Panc1 (cell line): Measurements from ENCODE around the gene MAP2K1. TPM values are rescaled to one million over a fixed set of nuclear protein-coding genes. Genes with fewer than 3 reads are reported as not detected.
"Not testable (repeated sequence)": the region's sequence is repeated elsewhere in the genome, so short reads cannot be mapped to it uniquely, and the experiment has no call there.

Source experiments
- ATAC-seq: fragments of 200-7000 bp; cut with Tn5 transposase; 2 replicates; pipeline ENCODE4 v1.9.1; 2020; ENCODE audit warnings: mild to moderate bottlenecking, moderate library complexity
- Bru-seq: library from RNA; stranded (reverse); fragments of 400-500 nt; gene quantifications from one replicate; lab custom pipeline; 2021; lab: Mats Ljungman, UMichigan
- BruChase-seq, 2 experiments: library from RNA; stranded (reverse); fragments of 400-500 nt; gene quantifications; one replicate each; lab custom pipeline; 2021; lab: Mats Ljungman, UMichigan
- BruUV-seq: library from RNA; stranded (reverse); fragments of 400-500 nt; replicated peaks from 2 replicates; lab custom pipeline; 2021; lab: Mats Ljungman, UMichigan
- CTCF ChIA-PET: fragments of 300-600 bp; sonication (Branson Sonifier 250); formaldehyde crosslinking; loops from one replicate; lab custom pipeline; 2022; ENCODE audit warnings: antibody characterized with exemption; lab: Charles Lee
- POLR2A ChIA-PET: fragments of 300-600 bp; sonication (Branson Sonifier 250); formaldehyde crosslinking; loops from one replicate; lab custom pipeline; 2022; ENCODE audit warnings: antibody characterized with exemption; lab: Charles Lee
- DNase-seq: peaks from one replicate; pipeline ENCODE4 v3.0.0-alpha.2; 2010; ENCODE audit warnings: low read depth, low spot score
- H3K27ac ChIP-seq: 2 replicates; pipeline ENCODE4 v1.5.1; 2011; ENCODE audit warnings: mild to moderate bottlenecking, low read length, inconsistent platforms
- H3K27me3 ChIP-seq: fragments of 200-500 bp; sonication (Bioruptor generic); 2 replicates; pipeline ENCODE4 v1.6.0; 2014; ENCODE audit warnings: low read length, inconsistent platforms; ENCODE audit not compliant: control insufficient read depth, insufficient read depth
- H3K36me3 ChIP-seq: fragments of 200-500 bp; sonication (Bioruptor generic); 2 replicates; pipeline ENCODE4 v1.5.1; 2014; ENCODE audit warnings: inconsistent platforms, mild to moderate bottlenecking, low read length, moderate library complexity; ENCODE audit not compliant: control insufficient read depth, insufficient read depth
- H3K4me1 ChIP-seq: 2 replicates; pipeline ENCODE4 v1.5.1; 2011; ENCODE audit warnings: inconsistent platforms, mild to moderate bottlenecking, low read length, moderate library complexity; ENCODE audit not compliant: control insufficient read depth, insufficient read depth
- H3K4me3 ChIP-seq, 2 experiments: 2 replicates each; pipeline ENCODE4 v1.5.1; 2011 to 2012; ENCODE audit warnings: low read depth in 2 of 2, low read length in 2 of 2, mild to moderate bottlenecking in 2 of 2, inconsistent platforms in 1 of 2, moderate library complexity in 1 of 2
- H3K9me3 ChIP-seq: fragments of 200-500 bp; sonication (Bioruptor generic); 2 replicates; pipeline ENCODE4 v1.5.1; 2014; ENCODE audit warnings: low read depth, mild to moderate bottlenecking, inconsistent platforms, low read length, moderate library complexity; ENCODE audit not compliant: control insufficient read depth, insufficient read depth
- CTCF ChIP-seq: fragments of 450-650 bp; IDR thresholded peaks from 2 replicates; pipeline ENCODE4 v1.5.1; 2017; ENCODE audit warnings: mild to moderate bottlenecking
- POLR2AphosphoS5 ChIP-seq: IDR thresholded peaks from 2 replicates; pipeline ENCODE4 v1.6.1; 2012; ENCODE audit warnings: mild to moderate bottlenecking, low read depth, low read length, moderate library complexity
- REST ChIP-seq, 2 experiments: IDR thresholded peaks; 2 replicates each; pipeline ENCODE4 v1.6.1; 2011 to 2012; ENCODE audit warnings: low read depth in 2 of 2, control low read depth in 1 of 2, low read length in 1 of 2, mild to moderate bottlenecking in 1 of 2, moderate library complexity in 1 of 2; ENCODE audit not compliant: insufficient read depth in 1 of 2
- SIN3A ChIP-seq: IDR thresholded peaks from 2 replicates; pipeline ENCODE4 v1.6.1; 2012; ENCODE audit warnings: low read depth, mild to moderate bottlenecking, low read length, moderate library complexity, borderline replicate concordance; ENCODE audit not compliant: insufficient read depth
- TCF7L2 ChIP-seq: IDR thresholded peaks from 2 replicates; pipeline ENCODE4 v1.6.1; 2011; ENCODE audit warnings: mild to moderate bottlenecking, low read depth, low read length, inconsistent platforms
- in situ Hi-C: cut with HindIII; loops from 2 replicates; pipeline ENCODE4 v1.10.0; 2016; ENCODE audit warnings: low sequenced_read_pairs, low pct_unique_long_range_greater_than_20kb
- intact Hi-C: fragments of 100-400 bp; cut with micrococcal nuclease; formaldehyde crosslinking; loops from one replicate; pipeline ENCODE4 v1.10.0; 2022; ENCODE audit not compliant: unreplicated experiment
- long read RNA-seq: library from polyadenylated mRNA; unstranded; transcript quantifications from one replicate; pipeline ENCODE4 v2.0.0, GENCODE V29; 2021; ENCODE audit not compliant: unreplicated experiment
- polyA plus RNA-seq: library from polyadenylated mRNA; unstranded; fragments of >200 nt; gene quantifications from one replicate; pipeline ENCODE4 v1.2.1, GENCODE V29; 2012; ENCODE audit warnings: missing spikeins; ENCODE audit not compliant: insufficient read length
- total RNA-seq: library from RNA; stranded (reverse); gene quantifications from one replicate; pipeline ENCODE4 v1.2.1, GENCODE V29; 2021; ENCODE audit not compliant: unreplicated experiment

Gene MAP2K1
- total RNA-seq (67.9 TPM), Bru-seq, nascent RNA (percentile 78 among the genes with signal in this experiment), BruChase-seq, experiment 1, labeled RNA remaining after a 2-hour chase (percentile 75 among the genes with signal in this experiment), BruChase-seq, experiment 2, labeled RNA remaining after a 6-hour chase (percentile 83 among the genes with signal in this experiment)
- polyA plus RNA-seq, result 76.6 TPM
- long read RNA-seq, transcript MAP2K1-201 (11 exons, 3,410 nt), result major isoform, 118 of 146 reads
- long read RNA-seq, partial matches to known transcripts, result 7 of 146 reads
- long read RNA-seq, other reads (novel, unspliced or antisense), result 19 of 146 reads

GRCh38 chr15:66386204-66387123 lies at the start of gene MAP2K1:
TSS of gene MAP2K1 (plus strand) at chr15:66386912. CDS start at chr15:66387348, 436 bp downstream.
- POLR2A ChIA-PET, result interaction anchor here (0.6 to 0.9 kb wide), 3 partner anchors 17 to 112 kb away, joined by 3 to 4 read pairs (median 3); no protein-coding TSS in a partner anchor
- ATAC-seq, result peak; percentile 96
- in situ Hi-C loops, result no loop called here

GRCh38 chr15:66348530-66348929 lies 38.2 kb upstream of the MAP2K1 start:
- H3K27ac ChIP-seq, H3K4me3 ChIP-seq, H3K27me3 ChIP-seq, H3K4me1 ChIP-seq, DNase-seq, BruUV-seq, H3K36me3 ChIP-seq, intact Hi-C loops, H3K9me3 ChIP-seq, CTCF ChIA-PET, in situ Hi-C loops, ATAC-seq: not testable (repeated sequence)
- POLR2A ChIA-PET, result interaction anchor here (0.6 to 0.7 kb wide), 2 partner anchors 112 to 830 kb away, joined by 4 to 11 read pairs; no protein-coding TSS in a partner anchor

More at GRCh38 chr15:66386204-66387123, at the start of gene MAP2K1:
- no TSS peak for BruUV-seq
- intact Hi-C loops, result loop anchor here (5.0 kb wide), 1 partner anchor 111 kb away; the partner anchor contains the start of gene SNAPC5
- Histone ChIP-seq H3K27ac (peak within 1 kb of the TSS; percentile 80), H3K36me3 (no peaks in the 10 kb centered on the region; the same call in 1 of the 2 replicates), H3K4me3 (peak within 1 kb of the TSS; percentile 76 to 82), H3K4me1 (peaks cover 15% of the 10 kb centered on the region), H3K9me3 (no peaks in the 10 kb centered on the region), H3K27me3 (no peaks in the 10 kb centered on the region)
- peak; percentile 79 for DNase-seq
- TF ChIP-seq SIN3A (peak; percentile 96; the same call in 1 of the 2 replicates), POLR2AphosphoS5 (peak; percentile 71), REST (IDR thresholded peaks at IDR 0.05; ENCODE audit: insufficient read depth in 1 of 2, low read depth in 2 of 2, low read length in 1 of 2) (peak in 1 of 2 experiments; percentile 51; a peak in 1 of 4 replicates), TCF7L2 (peak; percentile 23; the same call in 1 of the 2 replicates), CTCF (peak; percentile 89)
- CTCF ChIA-PET, result interaction anchor here (0.6 to 0.7 kb wide), 3 partner anchors 12 to 1087 kb away, joined by 4 to 9 read pairs (median 4); no protein-coding TSS in a partner anchor
